ENCODE measurements around the gene OSBPL10.

DNA sequence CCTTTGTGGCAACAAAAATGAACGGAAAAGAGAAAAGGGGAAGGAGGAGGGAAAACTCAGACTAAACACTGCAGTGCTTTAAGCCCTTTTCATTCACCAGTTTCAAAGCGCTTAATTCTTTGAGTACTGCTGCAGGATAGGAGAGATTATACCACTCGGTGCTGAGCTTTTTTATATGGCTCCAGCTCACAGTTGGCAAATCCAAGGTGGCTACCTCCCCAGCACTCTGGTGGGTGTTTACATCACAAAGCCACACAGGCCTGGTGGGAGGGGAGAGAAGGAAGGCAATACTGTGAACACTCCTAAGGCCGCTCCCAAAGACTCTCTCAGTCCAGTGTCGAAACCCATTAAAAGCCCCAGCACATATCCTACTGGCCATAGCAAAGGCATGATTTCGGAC, 256.9 kb downstream of the OSBPL10 start:
- TF ChIP-seq, protein P1, sequence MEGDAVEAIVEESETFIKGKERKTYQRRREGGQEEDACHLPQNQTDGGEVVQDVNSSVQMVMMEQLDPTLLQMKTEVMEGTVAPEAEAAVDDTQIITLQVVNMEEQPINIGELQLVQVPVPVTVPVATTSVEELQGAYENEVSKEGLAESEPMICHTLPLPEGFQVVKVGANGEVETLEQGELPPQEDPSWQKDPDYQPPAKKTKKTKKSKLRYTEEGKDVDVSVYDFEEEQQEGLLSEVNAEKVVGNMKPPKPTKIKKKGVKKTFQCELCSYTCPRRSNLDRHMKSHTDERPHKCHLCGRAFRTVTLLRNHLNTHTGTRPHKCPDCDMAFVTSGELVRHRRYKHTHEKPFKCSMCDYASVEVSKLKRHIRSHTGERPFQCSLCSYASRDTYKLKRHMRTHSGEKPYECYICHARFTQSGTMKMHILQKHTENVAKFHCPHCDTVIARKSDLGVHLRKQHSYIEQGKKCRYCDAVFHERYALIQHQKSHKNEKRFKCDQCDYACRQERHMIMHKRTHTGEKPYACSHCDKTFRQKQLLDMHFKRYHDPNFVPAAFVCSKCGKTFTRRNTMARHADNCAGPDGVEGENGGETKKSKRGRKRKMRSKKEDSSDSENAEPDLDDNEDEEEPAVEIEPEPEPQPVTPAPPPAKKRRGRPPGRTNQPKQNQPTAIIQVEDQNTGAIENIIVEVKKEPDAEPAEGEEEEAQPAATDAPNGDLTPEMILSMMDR (IDR thresholded peaks at IDR 0.05): no peak
- no peak for TF ChIP-seq POLR2A (IDR thresholded peaks at IDR 0.05; ENCODE audit: low read length)
- TF ChIP-seq, protein P2, sequence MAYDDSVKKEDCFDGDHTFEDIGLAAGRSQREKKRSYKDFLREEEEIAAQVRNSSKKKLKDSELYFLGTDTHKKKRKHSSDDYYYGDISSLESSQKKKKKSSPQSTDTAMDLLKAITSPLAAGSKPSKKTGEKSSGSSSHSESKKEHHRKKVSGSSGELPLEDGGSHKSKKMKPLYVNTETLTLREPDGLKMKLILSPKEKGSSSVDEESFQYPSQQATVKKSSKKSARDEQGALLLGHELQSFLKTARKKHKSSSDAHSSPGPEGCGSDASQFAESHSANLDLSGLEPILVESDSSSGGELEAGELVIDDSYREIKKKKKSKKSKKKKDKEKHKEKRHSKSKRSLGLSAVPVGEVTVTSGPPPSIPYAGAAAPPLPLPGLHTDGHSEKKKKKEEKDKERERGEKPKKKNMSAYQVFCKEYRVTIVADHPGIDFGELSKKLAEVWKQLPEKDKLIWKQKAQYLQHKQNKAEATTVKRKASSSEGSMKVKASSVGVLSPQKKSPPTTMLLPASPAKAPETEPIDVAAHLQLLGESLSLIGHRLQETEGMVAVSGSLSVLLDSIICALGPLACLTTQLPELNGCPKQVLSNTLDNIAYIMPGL (CRISPR knock-in tag; IDR thresholded peaks at IDR 0.05; ENCODE audit: borderline replicate concordance): no peak
- TF ChIP-seq JUN (IDR thresholded peaks at IDR 0.05): no peak

Data from A549 (cell line).